ENCODE data around the gene BNIP3.

GRCh38 chr10:131961777-131962662 lies 19.7 kb downstream of the BNIP3 start:
- no peak for TF ChIP-seq CTCF (conservative IDR thresholded peaks at IDR 0.05; ENCODE audit: low read depth, low read length)
- no peak for TF ChIP-seq EZH2 (IDR thresholded peaks at IDR 0.05; ENCODE audit: borderline replicate concordance, low read depth, low read length, poor library complexity, severe bottlenecking)

Measured in A673 (cell line).